ENCODE results near the gene KIF16B.
"Not testable (repeated sequence)": the region's sequence is repeated elsewhere in the genome, so short reads cannot be mapped to it uniquely, and the experiment has no call there.

KIF16B gene

GRCh38 chr20:16596404-16596803, 23.2 kb upstream of the KIF16B start:
- DNase-seq (ENCODE audit: low read depth in 2 of 3, low spot score in 2 of 3), result not testable (repeated sequence)

- DNase-seq (ENCODE audit: low read depth in 2 of 3, low spot score in 2 of 3), result no peak
Measured at GRCh38 chr20:16595376-16595775, 22.1 kb upstream of the KIF16B start.

- DNase-seq (ENCODE audit: low read depth in 2 of 3, low spot score in 2 of 3), result no peak
Measured at GRCh38 chr20:16590041-16590633, 16.9 kb upstream of the KIF16B start.

- no peak for DNase-seq (ENCODE audit: low read depth in 2 of 3, low spot score in 2 of 3)
Measured at GRCh38 chr20:16589623-16590022, 16.4 kb upstream of the KIF16B start.

GRCh38 chr20:16588241-16588640, 15.0 kb upstream of the KIF16B start:
- DNase-seq (ENCODE audit: low read depth in 2 of 3, low spot score in 2 of 3), result no peak

- no peak for DNase-seq (ENCODE audit: low read depth in 2 of 3, low spot score in 2 of 3)
Measured at GRCh38 chr20:16587066-16587465, 13.8 kb upstream of the KIF16B start.

GRCh38 chr20:16583474-16583873, 10.2 kb upstream of the KIF16B start:
- no peak for DNase-seq (ENCODE audit: low read depth in 2 of 3, low spot score in 2 of 3)

- DNase-seq (ENCODE audit: low read depth in 2 of 3, low spot score in 2 of 3), result no peak
Measured at GRCh38 chr20:16581241-16581640, 8.0 kb upstream of the KIF16B start.

- no peak for DNase-seq (ENCODE audit: low read depth in 2 of 3, low spot score in 2 of 3)
Measured at GRCh38 chr20:16580620-16581019, 7.4 kb upstream of the KIF16B start.

- DNase-seq (ENCODE audit: low read depth in 2 of 3, low spot score in 2 of 3), result no peak
Measured at GRCh38 chr20:16580147-16580546, 6.9 kb upstream of the KIF16B start.

GRCh38 chr20:16576219-16576618, 3.0 kb upstream of the KIF16B start:
- no peak for DNase-seq (ENCODE audit: low read depth in 2 of 3, low spot score in 2 of 3)

- DNase-seq (ENCODE audit: low read depth in 2 of 3, low spot score in 2 of 3), result no peak
Measured at GRCh38 chr20:16575390-16576140, 2.3 kb upstream of the KIF16B start.

- DNase-seq (ENCODE audit: low read depth in 2 of 3, low spot score in 2 of 3), result peak; percentile 52 to 72 (median 52)
Measured at GRCh38 chr20:16574656-16575355, 1.6 kb upstream of the KIF16B start.

- no peak for DNase-seq (ENCODE audit: low read depth in 2 of 3, low spot score in 2 of 3)
Measured at GRCh38 chr20:16571333-16571732, 1.9 kb downstream of the KIF16B start.

GRCh38 chr20:16569246-16570153, 3.7 kb downstream of the KIF16B start:
- no peak for DNase-seq (ENCODE audit: low read depth in 2 of 3, low spot score in 2 of 3)

- no peak for DNase-seq (ENCODE audit: low read depth in 2 of 3, low spot score in 2 of 3)
Measured at GRCh38 chr20:16566080-16566479, 7.2 kb downstream of the KIF16B start.

- DNase-seq (ENCODE audit: low read depth in 2 of 3, low spot score in 2 of 3), result not testable (repeated sequence)
Measured at GRCh38 chr20:16564079-16564478, 9.2 kb downstream of the KIF16B start.

GRCh38 chr20:16563066-16563806, 10.0 kb downstream of the KIF16B start:
- no peak for DNase-seq (ENCODE audit: low read depth in 2 of 3, low spot score in 2 of 3)

GRCh38 chr20:16562259-16562658, 11.0 kb downstream of the KIF16B start:
- no peak for DNase-seq (ENCODE audit: low read depth in 2 of 3, low spot score in 2 of 3)

- DNase-seq (ENCODE audit: low read depth in 2 of 3, low spot score in 2 of 3), result no peak
Measured at GRCh38 chr20:16560661-16561060, 12.6 kb downstream of the KIF16B start.

- no peak for DNase-seq (ENCODE audit: low read depth in 2 of 3, low spot score in 2 of 3)
Measured at GRCh38 chr20:16560216-16560615, 13.0 kb downstream of the KIF16B start.

Data from activated CD8-positive, alpha-beta memory T cell treated with anti-CD3 and anti-CD28 coated beads for 48 hours (primary cell).